ENCODE data around the gene GALNT12. TPM values are rescaled to one million over a fixed set of nuclear protein-coding genes. Genes with fewer than 3 reads are reported as not detected.

The GALNT12 gene
- total RNA-seq, 2 donors from 2014 or later = 9.0 to 10.2 TPM

DNA sequence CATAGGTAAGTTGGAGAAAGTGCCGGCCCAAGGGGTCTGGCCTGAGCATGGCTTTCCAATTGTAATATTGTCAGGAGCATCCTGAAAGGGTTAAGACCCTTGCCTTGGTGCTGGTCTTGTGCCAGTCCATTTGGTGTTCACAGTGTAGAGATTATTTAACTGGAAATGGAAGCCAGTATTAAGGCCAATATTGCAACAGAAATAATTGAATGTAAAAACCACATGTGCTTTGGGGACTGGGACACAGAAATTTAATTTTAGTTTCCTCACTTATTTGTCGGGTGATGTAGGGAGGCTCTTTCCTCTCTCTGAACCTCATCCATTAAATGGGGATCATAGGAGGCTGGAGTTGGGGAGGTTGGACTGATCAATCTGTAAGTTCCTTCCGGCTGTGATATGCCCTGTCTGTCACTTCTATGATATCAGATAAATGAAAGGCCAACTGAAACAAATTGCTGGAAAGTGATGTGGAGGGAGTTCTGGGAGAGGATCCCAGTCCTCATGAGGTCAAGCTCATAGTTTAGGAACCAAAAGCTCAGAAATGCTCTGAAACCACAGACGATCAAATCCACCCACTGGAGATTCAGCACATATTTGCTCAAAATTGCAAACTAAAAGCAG is 81.4 kb downstream of the GALNT12 start:
- no peaks in the 10 kb centered on the region for H3K36me3 ChIP-seq
- no peak for DNase-seq (ENCODE audit: low spot score)
- no peak overlapping the region for H3K27ac ChIP-seq
- no peaks in the 10 kb centered on the region for H3K9me3 ChIP-seq
- H3K4me3 ChIP-seq = no peak overlapping the region
- no peaks in the 10 kb centered on the region for H3K4me1 ChIP-seq (replicated peaks)
- intact Hi-C loops (cut with DNase I) = no loop called here
- TF ChIP-seq, protein P1, sequence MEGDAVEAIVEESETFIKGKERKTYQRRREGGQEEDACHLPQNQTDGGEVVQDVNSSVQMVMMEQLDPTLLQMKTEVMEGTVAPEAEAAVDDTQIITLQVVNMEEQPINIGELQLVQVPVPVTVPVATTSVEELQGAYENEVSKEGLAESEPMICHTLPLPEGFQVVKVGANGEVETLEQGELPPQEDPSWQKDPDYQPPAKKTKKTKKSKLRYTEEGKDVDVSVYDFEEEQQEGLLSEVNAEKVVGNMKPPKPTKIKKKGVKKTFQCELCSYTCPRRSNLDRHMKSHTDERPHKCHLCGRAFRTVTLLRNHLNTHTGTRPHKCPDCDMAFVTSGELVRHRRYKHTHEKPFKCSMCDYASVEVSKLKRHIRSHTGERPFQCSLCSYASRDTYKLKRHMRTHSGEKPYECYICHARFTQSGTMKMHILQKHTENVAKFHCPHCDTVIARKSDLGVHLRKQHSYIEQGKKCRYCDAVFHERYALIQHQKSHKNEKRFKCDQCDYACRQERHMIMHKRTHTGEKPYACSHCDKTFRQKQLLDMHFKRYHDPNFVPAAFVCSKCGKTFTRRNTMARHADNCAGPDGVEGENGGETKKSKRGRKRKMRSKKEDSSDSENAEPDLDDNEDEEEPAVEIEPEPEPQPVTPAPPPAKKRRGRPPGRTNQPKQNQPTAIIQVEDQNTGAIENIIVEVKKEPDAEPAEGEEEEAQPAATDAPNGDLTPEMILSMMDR (IDR thresholded peaks at IDR 0.05) = no peak
- TF ChIP-seq POLR2AphosphoS5 (IDR thresholded peaks at IDR 0.05) = no peak
- WGBS = 64% methylated on average over 4 of the region's 4 CpGs
- H3K27me3 ChIP-seq (replicated peaks; ENCODE audit: insufficient read depth) = no peaks in the 10 kb centered on the region

DNA sequence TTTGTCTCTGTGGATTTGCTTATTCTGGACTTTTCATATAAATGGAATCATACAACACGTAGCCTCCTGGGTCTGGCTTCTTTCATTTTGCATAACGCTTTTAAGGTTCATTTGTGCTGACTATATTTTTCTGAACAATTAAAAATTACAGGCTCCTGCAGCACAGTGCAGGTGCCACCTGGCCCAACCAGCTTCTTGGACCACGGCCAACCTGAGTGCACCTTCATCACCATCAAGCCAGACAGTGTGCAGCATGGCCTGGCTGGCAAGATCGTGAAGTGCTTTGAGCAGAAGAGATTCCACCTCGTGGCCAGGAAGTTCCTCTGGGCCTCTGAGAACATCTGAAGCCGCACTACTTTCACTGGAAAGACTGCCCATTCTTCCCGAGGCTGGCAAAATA is 82.8 kb downstream of the GALNT12 start:
- no peaks in the 10 kb centered on the region for H3K9me3 ChIP-seq
- H3K36me3 ChIP-seq = no peaks in the 10 kb centered on the region
- H3K4me1 ChIP-seq (replicated peaks) = no peaks in the 10 kb centered on the region
- no peak overlapping the region for H3K27ac ChIP-seq
- intact Hi-C loops (cut with DNase I) = no loop called here
- WGBS = 52% methylated on average over 7 of the region's 7 CpGs
- no peaks in the 10 kb centered on the region for H3K27me3 ChIP-seq (replicated peaks; ENCODE audit: insufficient read depth)
- DNase-seq (ENCODE audit: low spot score) = no peak
- H3K4me3 ChIP-seq = no peak overlapping the region
- TF ChIP-seq POLR2A (IDR thresholded peaks at IDR 0.05) = no peak
- TF ChIP-seq, protein P1 (IDR thresholded peaks at IDR 0.05) = no peak
- no peak for TF ChIP-seq POLR2AphosphoS5 (IDR thresholded peaks at IDR 0.05)

DNA sequence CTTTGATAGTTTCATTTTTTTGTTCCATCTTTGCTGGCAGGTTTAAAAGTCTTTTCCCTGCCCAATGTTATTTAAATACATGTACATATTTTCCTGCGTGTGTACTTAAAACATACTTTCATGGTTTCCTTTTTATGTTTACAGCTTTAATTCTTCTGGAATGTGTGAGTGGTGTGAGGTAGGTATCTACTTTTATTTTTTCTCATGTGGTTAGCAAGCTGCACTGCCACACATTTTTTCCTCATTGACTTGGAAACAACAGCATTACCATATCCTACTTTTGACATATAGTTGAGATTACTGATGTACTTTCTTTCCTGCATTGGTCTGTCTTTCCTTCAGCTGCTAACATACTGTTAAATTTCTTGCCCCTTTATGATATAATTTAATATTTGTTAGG is 84.8 kb downstream of the GALNT12 start:
- no peak for TF ChIP-seq POLR2A (IDR thresholded peaks at IDR 0.05)
- TF ChIP-seq, protein P1 (IDR thresholded peaks at IDR 0.05) = no peak
- TF ChIP-seq POLR2AphosphoS5 (IDR thresholded peaks at IDR 0.05) = no peak
- Histone ChIP-seq H3K27ac (no peak overlapping the region), H3K9me3 (no peaks in the 10 kb centered on the region), H3K36me3 (no peaks in the 10 kb centered on the region), H3K4me1 (replicated peaks) (no peaks in the 10 kb centered on the region), H3K4me3 (no peak overlapping the region), H3K27me3 (replicated peaks; ENCODE audit: insufficient read depth) (no peaks in the 10 kb centered on the region)
- intact Hi-C loops (cut with DNase I) = no loop called here
- DNase-seq (ENCODE audit: low spot score) = no peak
- WGBS = 67% methylated on average over 1 of the region's 1 CpG

DNA sequence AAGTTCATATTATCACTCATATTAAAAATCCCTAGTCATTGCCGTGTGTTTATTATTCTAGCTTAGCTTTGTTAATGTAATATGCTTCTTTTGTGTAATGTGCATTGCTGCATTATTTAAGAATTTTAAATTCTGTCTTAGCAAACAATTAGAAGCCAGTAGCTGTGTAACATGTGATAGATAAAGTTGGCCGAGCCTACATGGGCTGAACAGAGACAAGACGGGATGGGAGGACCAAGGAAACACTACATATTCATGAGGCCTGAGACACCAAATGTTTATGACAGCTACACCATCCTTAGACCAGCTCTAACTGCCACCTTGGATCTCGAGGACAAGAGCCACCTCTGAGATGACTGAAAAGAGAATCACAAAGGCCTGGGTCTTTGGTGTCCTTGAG is 85.2 kb downstream of the GALNT12 start:
- intact Hi-C loops (cut with DNase I) = no loop called here
- DNase-seq (ENCODE audit: low spot score) = no peak
- no peak overlapping the region for H3K4me3 ChIP-seq
- TF ChIP-seq POLR2A (IDR thresholded peaks at IDR 0.05) (no peak), POLR2AphosphoS5 (IDR thresholded peaks at IDR 0.05) (no peak)
- TF ChIP-seq, protein P1 (IDR thresholded peaks at IDR 0.05) = no peak
- no peaks in the 10 kb centered on the region for H3K9me3 ChIP-seq
- no peaks in the 10 kb centered on the region for H3K4me1 ChIP-seq (replicated peaks)
- 83% methylated on average over 4 of the region's 4 CpGs for WGBS
- H3K36me3 ChIP-seq = no peaks in the 10 kb centered on the region
- no peaks in the 10 kb centered on the region for H3K27me3 ChIP-seq (replicated peaks; ENCODE audit: insufficient read depth)
- no peak overlapping the region for H3K27ac ChIP-seq

DNA sequence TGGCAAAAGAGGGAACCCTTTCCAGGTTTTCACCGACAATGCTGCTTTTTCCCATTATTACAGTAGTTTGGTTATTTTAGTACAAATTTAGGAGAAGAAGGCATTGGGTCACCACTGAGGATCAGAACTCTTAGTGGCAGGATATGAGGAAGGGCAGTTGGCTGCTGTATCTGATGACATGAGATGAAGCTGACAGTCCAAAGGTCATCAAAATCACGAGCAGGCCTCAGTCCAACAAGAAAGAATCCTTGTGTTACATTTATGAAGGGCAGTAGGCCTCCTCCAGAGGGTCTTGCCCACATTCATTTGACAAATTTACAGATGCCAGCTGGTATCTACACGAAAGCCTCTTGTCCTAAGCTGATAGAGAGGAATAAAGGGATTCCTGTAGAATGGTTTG is 86.7 kb downstream of the GALNT12 start:
- intact Hi-C loops (cut with DNase I) = no loop called here

More for the DNA sequence above, 86.7 kb downstream of the GALNT12 start:
- DNase-seq (ENCODE audit: low spot score) = no peak
- Histone ChIP-seq H3K27me3 (replicated peaks; ENCODE audit: insufficient read depth) (no peaks in the 10 kb centered on the region), H3K36me3 (no peaks in the 10 kb centered on the region), H3K4me3 (no peak overlapping the region), H3K9me3 (no peaks in the 10 kb centered on the region), H3K27ac (no peak overlapping the region), H3K4me1 (replicated peaks) (no peaks in the 10 kb centered on the region)
- no peak for TF ChIP-seq POLR2AphosphoS5 (IDR thresholded peaks at IDR 0.05)
- no peak for TF ChIP-seq POLR2A (IDR thresholded peaks at IDR 0.05)
- TF ChIP-seq, protein P1 (IDR thresholded peaks at IDR 0.05) = no peak
- 97% methylated on average over 3 of the region's 3 CpGs for WGBS

All from prostate gland (tissue), 2 donors.